B cell (primary cell): ENCODE measurements around the gene ODR4. TPM values are rescaled to one million over a fixed set of nuclear protein-coding genes. Genes with fewer than 3 reads are reported as not detected.

ENCODE experiments used
- ATAC-seq: fragments of 200-7000 bp; cut with Tn5 transposase; one replicate; pipeline ENCODE4 v1.10.0; 2021; ENCODE audit warnings: low read depth, mild to moderate bottlenecking, moderate number of reproducible peaks, moderate library complexity
- CTCF ChIA-PET: fragments of 350-600 bp; sonication (Branson Sonifier 250); formaldehyde crosslinking; loops from one replicate; lab custom pipeline; 2021; ENCODE audit warnings: antibody characterized with exemption, inconsistent platforms; lab: Charles Lee
- POLR2A ChIA-PET: fragments of 350-600 bp; sonication (Branson Sonifier 250); formaldehyde crosslinking; loops from one replicate; lab custom pipeline; 2021; ENCODE audit warnings: antibody characterized with exemption; lab: Charles Lee
- DNase-seq: peaks from one replicate; pipeline ENCODE4 v3.0.0; 2013
- H2AFZ ChIP-seq: 2 replicates; pipeline ENCODE4 v1.6.1; 2012; ENCODE audit warnings: mild to moderate bottlenecking, low read depth, low read length; ENCODE audit not compliant: insufficient read depth, poor library complexity, severe bottlenecking
- H3K27ac ChIP-seq, 2 donors: 1 replicate in 1 of 2; 2 replicates in 1 of 2; pipeline ENCODE4 v1.5.1; 2012 to 2013; ENCODE audit warnings: low read length in 2 of 2, mild to moderate bottlenecking in 2 of 2, moderate library complexity in 1 of 2
- H3K27me3 ChIP-seq, 4 experiments: fragments of 200-600 bp in 1 of 4; sonication (generic) in 1 of 4; replicated peaks in 1 of 4; 1 replicate in 2 of 4; 2 replicates in 2 of 4; pipeline versions ENCODE4 v1.6.1 to v1.7.0; 2013 to 2016; ENCODE audit warnings: low read length in 3 of 4, mild to moderate bottlenecking in 2 of 4, mixed read lengths in 1 of 4, moderate library complexity in 1 of 4; ENCODE audit not compliant: insufficient read depth in 4 of 4, control insufficient read depth in 3 of 4; ENCODE audit errors: control extremely low read depth in 1 of 4
- H3K36me3 ChIP-seq, 2 experiments: replicated peaks in 1 of 2; 1 replicate in 1 of 2; 2 replicates in 1 of 2; pipeline versions ENCODE4 v1.6.1 to v1.7.1; 2013; ENCODE audit warnings: low read length in 1 of 2; ENCODE audit not compliant: insufficient read depth in 2 of 2, control insufficient read depth in 1 of 2; ENCODE audit errors: control extremely low read depth in 1 of 2, extremely low read depth in 1 of 2
- H3K4me1 ChIP-seq, 2 donors: fragments of 200-600 bp in 1 of 2; sonication (generic) in 1 of 2; 1 replicate in 1 of 2; 2 replicates in 1 of 2; pipeline versions ENCODE4 v1.5.1 to v1.6.1; 2013 to 2017; ENCODE audit warnings: low read length in 2 of 2; ENCODE audit not compliant: control insufficient read depth in 2 of 2, insufficient read depth in 2 of 2
- H3K4me2 ChIP-seq: replicated peaks from 2 replicates; pipeline ENCODE3; 2012; ENCODE audit warnings: mild to moderate bottlenecking, low read depth, low read length; ENCODE audit not compliant: poor library complexity, severe bottlenecking
- H3K4me3 ChIP-seq, 5 experiments: fragments of 200-600 bp in 1 of 5; sonication (generic) in 1 of 5; 1 replicate in 3 of 5; 2 replicates in 2 of 5; pipeline versions ENCODE4 v1.5.1 to v1.7.0; 2011 to 2016; ENCODE audit warnings: low read length in 4 of 5, mild to moderate bottlenecking in 4 of 5, low read depth in 2 of 5, control low read depth in 1 of 5, moderate library complexity in 1 of 5; ENCODE audit not compliant: insufficient read depth in 1 of 5; ENCODE audit errors: control extremely low read depth in 1 of 5, extremely low read depth in 1 of 5
- H3K79me2 ChIP-seq: fragments of 200-600 bp; sonication (generic); one replicate; pipeline ENCODE4 v1.6.0; 2016; ENCODE audit warnings: low read length; ENCODE audit not compliant: control insufficient read depth, insufficient read depth
- H3K9ac ChIP-seq: fragments of 200-600 bp; sonication (generic); 2 replicates; pipeline ENCODE4 v1.6.1; 2017; ENCODE audit warnings: mild to moderate bottlenecking, low read length, moderate library complexity
- H3K9me3 ChIP-seq, 3 donors: one replicate each; pipeline versions ENCODE4 v1.6.1 to v1.7.1; 2013; ENCODE audit warnings: low read length in 2 of 3; ENCODE audit not compliant: control insufficient read depth in 2 of 3, insufficient read depth in 1 of 3; ENCODE audit errors: control extremely low read depth in 1 of 3
- H4K20me1 ChIP-seq: 2 replicates; pipeline ENCODE4 v1.6.0; 2012; ENCODE audit warnings: mild to moderate bottlenecking, low read length; ENCODE audit not compliant: insufficient read depth, control insufficient read depth, poor library complexity, severe bottlenecking
- H3K27ac Mint-ChIP-seq: one replicate; pipeline ENCODE4 v1.8.0; 2021; ENCODE audit warnings: mixed read lengths
- H3K27me3 Mint-ChIP-seq: one replicate; pipeline ENCODE4 v1.8.0; 2021; ENCODE audit warnings: mixed read lengths
- H3K4me1 Mint-ChIP-seq: one replicate; pipeline ENCODE4 v1.8.0; 2021; ENCODE audit warnings: mixed read lengths
- H3K4me3 Mint-ChIP-seq: one replicate; pipeline ENCODE4 v1.8.0; 2021; ENCODE audit warnings: mixed read lengths
- H3K9me3 Mint-ChIP-seq: one replicate; pipeline ENCODE4 v1.8.0; 2022; ENCODE audit warnings: mixed read lengths; ENCODE audit not compliant: insufficient read depth
- EZH2 ChIP-seq: IDR thresholded peaks from 2 replicates; pipeline ENCODE4 v1.6.1; 2012; ENCODE audit warnings: borderline replicate concordance, low read depth, mild to moderate bottlenecking, moderate library complexity, low read length; ENCODE audit not compliant: insufficient read depth, poor library complexity, severe bottlenecking
- WGBS: methylation state at CpG from one replicate; pipeline ENCODE4 v1.1.5; 2013; ENCODE audit warnings: missing lambda C conversion rate; ENCODE audit not compliant: insufficient coverage; 5-methylcytosine and 5-hydroxymethylcytosine counted together
- intact Hi-C: fragments of 100-400 bp; cut with micrococcal nuclease; formaldehyde crosslinking; loops from one replicate; pipeline ENCODE4 v1.10.0; 2022
- polyA plus RNA-seq: library from polyadenylated mRNA; depleted of rRNA; stranded (reverse); fragments of >200 nt; gene quantifications from 2 replicates; pipeline ENCODE4 v1.2.3, GENCODE V29; 2012
- total RNA-seq, 2 donors: library from RNA; stranded (reverse); fragments of 120-200 nt in 1 of 2; gene quantifications; 1 replicate in 1 of 2; 2 replicates in 1 of 2; pipeline versions ENCODE4 v1.2.3 to v1.2.4, GENCODE V29; 2013 to 2022
- TF ChIP-seq, protein P1 (sequence below): fragments of 200-600 bp; IDR thresholded peaks from one replicate; pipeline ENCODE4 v1.8.0; 2022; ENCODE audit warnings: antibody characterized with exemption, mild to moderate bottlenecking

The ODR4 gene
- total and polyA plus RNA-seq, 2 donors (not counting 1 experiment from before 2014, with no cell fraction given): 6.6 to 15.0 TPM

- H3K27ac Mint-ChIP-seq: peak overlapping the region; percentile 90
- Histone ChIP-seq H3K27me3 (no peaks in the 10 kb centered on the region), H3K36me3 (peaks cover 3 to 20% of the 10 kb centered on the region in 2 experiments), H3K4me3 (peak overlapping the region; percentile 67 to 97 (median 91)), H3K27ac (peak overlapping the region; percentile 76 to 96), H3K9ac (peak overlapping the region; percentile 97), H4K20me1 (peaks cover 15% of the 10 kb centered on the region), H3K4me1 (peaks cover 10 to 20% of the 10 kb centered on the region in 2 donors), H3K9me3 (no peaks in the 10 kb centered on the region), H3K79me2 (peaks cover 48% of the 10 kb centered on the region), H2AFZ (peak overlapping the region; percentile 99), H3K4me2 (peak overlapping the region; percentile 70)
- DNase-seq: no peak
- CTCF ChIA-PET: interaction anchor here (0.9 to 1.2 kb wide), 6 partner anchors 10 to 610 kb away, joined by 3 to 6 read pairs (median 4); no protein-coding TSS in a partner anchor
- no peak for ATAC-seq
- H3K4me3 Mint-ChIP-seq: peak overlapping the region; percentile 89
- H3K4me1 Mint-ChIP-seq: peaks cover 27% of the 10 kb centered on the region
- intact Hi-C loops: loop anchor here (2.0 to 5.0 kb wide), 2 partner anchors 1059 to 1329 kb away; partner anchors contain the start of genes IVNS1ABP and RNF2
- H3K9me3 Mint-ChIP-seq: no peaks in the 10 kb centered on the region
- POLR2A ChIA-PET: interaction anchor here (0.6 to 1.5 kb wide), 3 partner anchors 248 to 1220 kb away, joined by 3 to 4 read pairs (median 3); no protein-coding TSS in a partner anchor
- TF ChIP-seq, protein P1, sequence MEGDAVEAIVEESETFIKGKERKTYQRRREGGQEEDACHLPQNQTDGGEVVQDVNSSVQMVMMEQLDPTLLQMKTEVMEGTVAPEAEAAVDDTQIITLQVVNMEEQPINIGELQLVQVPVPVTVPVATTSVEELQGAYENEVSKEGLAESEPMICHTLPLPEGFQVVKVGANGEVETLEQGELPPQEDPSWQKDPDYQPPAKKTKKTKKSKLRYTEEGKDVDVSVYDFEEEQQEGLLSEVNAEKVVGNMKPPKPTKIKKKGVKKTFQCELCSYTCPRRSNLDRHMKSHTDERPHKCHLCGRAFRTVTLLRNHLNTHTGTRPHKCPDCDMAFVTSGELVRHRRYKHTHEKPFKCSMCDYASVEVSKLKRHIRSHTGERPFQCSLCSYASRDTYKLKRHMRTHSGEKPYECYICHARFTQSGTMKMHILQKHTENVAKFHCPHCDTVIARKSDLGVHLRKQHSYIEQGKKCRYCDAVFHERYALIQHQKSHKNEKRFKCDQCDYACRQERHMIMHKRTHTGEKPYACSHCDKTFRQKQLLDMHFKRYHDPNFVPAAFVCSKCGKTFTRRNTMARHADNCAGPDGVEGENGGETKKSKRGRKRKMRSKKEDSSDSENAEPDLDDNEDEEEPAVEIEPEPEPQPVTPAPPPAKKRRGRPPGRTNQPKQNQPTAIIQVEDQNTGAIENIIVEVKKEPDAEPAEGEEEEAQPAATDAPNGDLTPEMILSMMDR: no peak
- TF ChIP-seq EZH2: no peak
- WGBS: under 1% methylated on average over 8 of the region's 12 CpGs
- no peaks in the 10 kb centered on the region for H3K27me3 Mint-ChIP-seq
These were observed 286 bp downstream of the ODR4 start for GRCh38 chr1:186375929-186376319.

DNA sequence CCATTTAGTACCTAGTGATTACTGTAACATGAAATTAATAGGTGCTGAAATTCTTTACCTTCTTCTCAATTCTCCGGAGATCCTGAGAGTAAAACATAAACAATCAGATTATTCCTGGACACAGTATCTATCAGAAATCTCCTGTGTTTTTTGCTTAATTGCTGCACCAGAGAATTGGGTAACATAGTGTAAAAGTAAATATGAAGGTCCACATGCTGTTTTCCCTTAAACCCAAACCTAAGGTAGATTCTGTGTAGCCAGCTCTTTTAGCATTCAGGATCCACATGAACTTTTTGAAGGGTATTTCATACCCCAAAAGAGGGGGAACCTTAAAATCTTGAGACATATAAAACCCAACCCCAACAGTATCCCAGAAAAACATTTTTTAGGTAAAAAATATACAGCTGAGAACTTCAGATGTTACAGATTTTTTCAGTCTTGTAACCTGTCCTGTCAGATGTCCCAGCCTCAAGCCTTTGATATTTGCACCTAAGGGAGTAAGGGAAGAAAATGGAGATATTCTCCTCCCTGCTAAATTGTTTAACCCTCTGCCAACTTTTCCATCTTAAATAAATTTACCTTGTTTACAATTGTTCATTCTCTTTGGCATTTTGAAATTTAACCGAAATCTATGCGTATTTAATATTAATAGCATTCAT, 11.2 kb downstream of the ODR4 start:
- no CpG with 5 or more reads among the region's 3 CpGs for WGBS
- Histone ChIP-seq H3K79me2 (no peaks in the 10 kb centered on the region), H3K9me3 (no peaks in the 10 kb centered on the region), H3K36me3 (peaks cover 16 to 41% of the 10 kb centered on the region in 2 experiments), H3K4me3 (no peak overlapping the region), H3K4me2 (no peak overlapping the region), H3K4me1 (no peaks in the 10 kb centered on the region), H4K20me1 (no peaks in the 10 kb centered on the region), H2AFZ (no peak overlapping the region), H3K9ac (no peak overlapping the region), H3K27ac (no peak overlapping the region), H3K27me3 (no peaks in the 10 kb centered on the region)
- Mint-ChIP-seq H3K27ac (no peak overlapping the region), H3K4me1 (no peaks in the 10 kb centered on the region), H3K4me3 (no peak overlapping the region), H3K9me3 (no peaks in the 10 kb centered on the region), H3K27me3 (no peaks in the 10 kb centered on the region)
- CTCF ChIA-PET: no interaction called here
- DNase-seq (no peak), ATAC-seq (no peak)
- intact Hi-C loops: no loop called here
- TF ChIP-seq EZH2: no peak
- TF ChIP-seq, protein P1: no peak
- POLR2A ChIA-PET: no interaction called here
